H9 (cell line): ENCODE data around the gene MRPS27. TPM values are rescaled to one million over a fixed set of nuclear protein-coding genes. Genes with fewer than 3 reads are reported as not detected.

ENCODE experiments used
- DNase-seq: peaks from one replicate; pipeline ENCODE4 v3.0.0-alpha.2; 2017
- H2AFZ ChIP-seq: one replicate; pipeline ENCODE4 v1.6.1; 2013; ENCODE audit warnings: mild to moderate bottlenecking, low read length, control low read depth, moderate library complexity
- H2AK5ac ChIP-seq: 2 replicates; pipeline ENCODE4 v1.6.1; 2013; ENCODE audit warnings: low read length, control low read depth, mixed read lengths; ENCODE audit not compliant: insufficient read length
- H2BK120ac ChIP-seq: one replicate; pipeline ENCODE4 v1.6.1; 2013; ENCODE audit warnings: low read depth, mild to moderate bottlenecking, low read length, control low read depth, inconsistent platforms; ENCODE audit not compliant: poor library complexity, severe bottlenecking
- H2BK12ac ChIP-seq: 2 replicates; pipeline ENCODE4 v1.6.1; 2013; ENCODE audit warnings: low read length, control low read depth, mixed read lengths, low read depth; ENCODE audit not compliant: insufficient read length
- H2BK15ac ChIP-seq: 2 replicates; pipeline ENCODE4 v1.6.1; 2013; ENCODE audit warnings: low read depth, low read length, control low read depth
- H2BK20ac ChIP-seq: one replicate; pipeline ENCODE4 v1.6.1; 2013; ENCODE audit warnings: low read depth, mild to moderate bottlenecking, low read length, control low read depth, inconsistent platforms; ENCODE audit not compliant: poor library complexity, severe bottlenecking
- H2BK5ac ChIP-seq: 2 replicates; pipeline ENCODE4 v1.6.1; 2013; ENCODE audit warnings: low read length, control low read depth, mixed read lengths; ENCODE audit not compliant: insufficient read length
- H3K14ac ChIP-seq: 2 replicates; pipeline ENCODE4 v1.6.1; 2013; ENCODE audit warnings: low read length, control low read depth; ENCODE audit not compliant: insufficient read depth
- H3K18ac ChIP-seq: 2 replicates; pipeline ENCODE4 v1.6.1; 2013; ENCODE audit warnings: low read depth, mild to moderate bottlenecking, mixed read lengths, low read length, control low read depth; ENCODE audit not compliant: insufficient read length
- H3K23ac ChIP-seq: 2 replicates; pipeline ENCODE4 v1.6.1; 2013; ENCODE audit warnings: low read length, control low read depth, mixed read lengths, low read depth; ENCODE audit not compliant: insufficient read length
- H3K23me2 ChIP-seq: 2 replicates; pipeline ENCODE4 v1.6.1; 2013; ENCODE audit warnings: low read depth, mild to moderate bottlenecking, mixed read lengths, low read length, control low read depth; ENCODE audit not compliant: insufficient read length, poor library complexity, severe bottlenecking
- H3K27ac ChIP-seq: 2 replicates; pipeline ENCODE4 v1.5.1; 2013; ENCODE audit warnings: low read length, control low read depth, mixed read lengths, low read depth; ENCODE audit not compliant: insufficient read length
- H3K27me3 ChIP-seq: 2 replicates; pipeline ENCODE4 v1.6.1; 2013; ENCODE audit warnings: low read length, control low read depth, inconsistent platforms; ENCODE audit not compliant: insufficient read depth
- H3K4ac ChIP-seq: 2 replicates; pipeline ENCODE4 v1.6.1; 2013; ENCODE audit warnings: low read depth, mild to moderate bottlenecking, control low read depth, inconsistent platforms, low read length, moderate library complexity
- H3K4me1 ChIP-seq: 2 replicates; pipeline ENCODE4 v1.6.1; 2013; ENCODE audit warnings: low read length, control low read depth, inconsistent platforms; ENCODE audit not compliant: insufficient read depth
- H3K4me2 ChIP-seq: 2 replicates; pipeline ENCODE4 v1.6.1; 2013; ENCODE audit warnings: low read length, control low read depth, mixed read lengths; ENCODE audit not compliant: insufficient read length, insufficient read depth
- H3K56ac ChIP-seq: 2 replicates; pipeline ENCODE4 v1.6.1; 2013; ENCODE audit warnings: low read depth, mild to moderate bottlenecking, mixed read lengths, low read length, control low read depth; ENCODE audit not compliant: insufficient read length
- H3K79me1 ChIP-seq: 2 replicates; pipeline ENCODE4 v1.6.1; 2013; ENCODE audit warnings: low read depth, mild to moderate bottlenecking, moderate library complexity, low read length, control low read depth, inconsistent platforms; ENCODE audit not compliant: insufficient read depth, poor library complexity, severe bottlenecking
- H3K79me2 ChIP-seq: 2 replicates; pipeline ENCODE4 v1.6.1; 2013; ENCODE audit warnings: low read length, control low read depth, inconsistent platforms; ENCODE audit not compliant: insufficient read depth
- H3K9ac ChIP-seq: 2 replicates; pipeline ENCODE4 v1.6.1; 2013; ENCODE audit warnings: low read length, control low read depth, mixed read lengths; ENCODE audit not compliant: insufficient read length; ENCODE audit errors: extremely low read depth
- H3K9me3 ChIP-seq: one replicate; pipeline ENCODE4 v1.6.1; 2013; ENCODE audit warnings: low read depth, low read length, inconsistent platforms; ENCODE audit not compliant: control insufficient read depth
- H3T11ph ChIP-seq: one replicate; pipeline ENCODE4 v1.6.1; 2013; ENCODE audit warnings: mild to moderate bottlenecking, low read length, control low read depth, inconsistent platforms
- H4K20me1 ChIP-seq: one replicate; pipeline ENCODE4 v1.6.1; 2013; ENCODE audit not compliant: control insufficient read depth, insufficient read length, insufficient read depth
- H4K5ac ChIP-seq: 2 replicates; pipeline ENCODE4 v1.6.1; 2013; ENCODE audit warnings: low read depth, mild to moderate bottlenecking, mixed read lengths, low read length, control low read depth; ENCODE audit not compliant: insufficient read length
- H4K8ac ChIP-seq: replicated peaks from 2 replicates; pipeline ENCODE4 v1.6.1; 2013; ENCODE audit warnings: low read length, control low read depth, mixed read lengths, low read depth; ENCODE audit not compliant: insufficient read length
- H4K91ac ChIP-seq: 2 replicates; pipeline ENCODE4 v1.6.1; 2013; ENCODE audit warnings: low read depth, mild to moderate bottlenecking, moderate library complexity, mixed read lengths, low read length, control low read depth; ENCODE audit not compliant: insufficient read length
- H3K27ac Mint-ChIP-seq, 3 experiments: 2 replicates in 2 of 3; 3 replicates in 1 of 3; pipeline ENCODE4 v1.8.0; 2020 to 2021; ENCODE audit warnings: mixed read lengths in 3 of 3, mild to moderate bottlenecking in 1 of 3, moderate library complexity in 1 of 3
- H3K27me3 Mint-ChIP-seq: 2 replicates; pipeline ENCODE4 v1.8.0; 2021; ENCODE audit warnings: low read depth, mild to moderate bottlenecking, moderate library complexity, mixed read lengths
- H3K36me3 Mint-ChIP-seq, 3 experiments: 2 replicates in 2 of 3; 3 replicates in 1 of 3; pipeline ENCODE4 v1.8.0; 2020 to 2021; ENCODE audit warnings: low read depth in 3 of 3, mixed read lengths in 3 of 3; ENCODE audit not compliant: insufficient read depth in 1 of 3
- H3K4me1 Mint-ChIP-seq, 2 experiments: 2 replicates each; pipeline ENCODE4 v1.8.0; 2020; ENCODE audit warnings: mixed read lengths in 2 of 2
- H3K4me3 Mint-ChIP-seq, 2 experiments: 2 replicates in 1 of 2; 3 replicates in 1 of 2; pipeline ENCODE4 v1.8.0; 2020 to 2021; ENCODE audit warnings: mild to moderate bottlenecking in 2 of 2, mixed read lengths in 2 of 2, moderate library complexity in 1 of 2
- H3K9me3 Mint-ChIP-seq, 2 experiments: 2 replicates in 1 of 2; 3 replicates in 1 of 2; pipeline ENCODE4 v1.8.0; 2020; ENCODE audit warnings: mild to moderate bottlenecking in 2 of 2, mixed read lengths in 2 of 2, moderate library complexity in 1 of 2
- CTCF ChIP-seq: fragments of 200-600 bp; sonication (generic); conservative IDR thresholded peaks from 3 replicates; pipeline ENCODE4 v1.8.0; 2021; ENCODE audit warnings: antibody characterized with exemption, mild to moderate bottlenecking
- WGBS: extraction: QIAGEN DNeasy Blood & Tissue Kit; methylation state at CpG from one replicate; pipeline ENCODE4 v1.1.7; 2013; ENCODE audit warnings: missing lambda C conversion rate, low lambda C conversion rate, mixed read lengths; ENCODE audit not compliant: insufficient read length; ENCODE audit errors: extremely low coverage; 5-methylcytosine and 5-hydroxymethylcytosine counted together
- total RNA-seq: library from RNA; stranded (reverse); gene quantifications from 2 replicates; pipeline ENCODE4 v1.2.1, GENCODE V29; 2021

MRPS27 gene
- total RNA-seq, 1 experiment from 2014 or later, result 83.3 TPM

DNA sequence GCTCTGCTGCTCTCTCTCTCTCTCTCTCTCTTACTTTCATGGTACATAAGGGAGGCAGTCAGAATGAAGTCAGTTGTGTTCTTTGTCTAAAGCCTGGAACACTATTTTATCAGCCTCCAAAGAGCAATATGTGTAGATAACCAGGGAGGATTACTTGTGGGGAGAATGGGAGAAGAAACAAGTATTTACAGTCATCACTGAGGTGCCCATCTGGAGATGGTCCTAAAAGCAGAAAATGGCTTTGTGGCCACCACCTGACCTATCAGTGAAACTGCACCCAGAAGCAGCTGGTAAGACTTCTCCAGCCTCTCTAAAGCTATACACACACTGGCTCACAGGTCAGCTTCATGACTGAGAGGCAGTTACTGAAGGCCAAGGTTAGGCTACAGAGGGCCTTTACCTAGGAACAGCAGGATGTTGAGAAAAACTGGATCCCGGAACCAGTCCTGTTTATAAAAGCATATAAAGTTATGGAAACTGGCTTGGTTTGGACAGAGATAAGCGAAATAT lies 75.1 kb downstream of the MRPS27 start:
- H3K27ac Mint-ChIP-seq, result peak overlapping the region in 1 of 3 experiments; percentile 36; a peak in 2 of 7 replicates
- WGBS, result 100% methylated on average over 1 of the region's 2 CpGs

More for the DNA sequence above, 75.1 kb downstream of the MRPS27 start:
- Mint-ChIP-seq H3K9me3 (no peaks in the 10 kb centered on the region), H3K27me3 (no peaks in the 10 kb centered on the region), H3K4me3 (no peak overlapping the region), H3K4me1 (peaks cover 49 to 67% of the 10 kb centered on the region in 2 experiments), H3K36me3 (no peaks in the 10 kb centered on the region)
- Histone ChIP-seq H2BK5ac (no peak overlapping the region), H2BK12ac (no peak overlapping the region), H2BK15ac (no peak overlapping the region), H3K27me3 (no peaks in the 10 kb centered on the region), H3K4me2 (no peak overlapping the region), H3K27ac (no peak overlapping the region), H2BK120ac (no peak overlapping the region), H4K91ac (no peak overlapping the region), H4K20me1 (no peaks in the 10 kb centered on the region), H3T11ph (no peak overlapping the region), H3K14ac (no peak overlapping the region), H3K4ac (no peak overlapping the region), H3K23ac (no peak overlapping the region), H3K9ac (no peak overlapping the region), H3K18ac (no peak overlapping the region), H2AK5ac (no peak overlapping the region), H3K79me1 (no peaks in the 10 kb centered on the region), H3K23me2 (no peaks in the 10 kb centered on the region), H2AFZ (no peak overlapping the region), H3K4me1 (peaks cover 11% of the 10 kb centered on the region), H4K5ac (no peak overlapping the region), H4K8ac (no peak overlapping the region), H3K79me2 (no peaks in the 10 kb centered on the region), H3K56ac (no peak overlapping the region), H2BK20ac (no peak overlapping the region), H3K9me3 (no peaks in the 10 kb centered on the region)
- peak; percentile 57 for DNase-seq
- peak; percentile 62 for TF ChIP-seq CTCF
